ENCODE results near the gene MESP1.

GRCh38 chr15:89746386-89746780 lies 4.7 kb downstream of the MESP1 start:
- TF ChIP-seq EZH2 (IDR thresholded peaks at IDR 0.05; ENCODE audit: insufficient read depth, poor library complexity, severe bottlenecking) = no peak
- no peak for TF ChIP-seq EZH2phosphoT487 (IDR thresholded peaks at IDR 0.05; ENCODE audit: insufficient read depth, low read depth)
